Endothelial cell (in vitro differentiated cells): ENCODE measurements around the gene OR5H1. TPM values are rescaled to one million over a fixed set of nuclear protein-coding genes. Genes with fewer than 3 reads are reported as not detected.
"Not testable (repeated sequence)": the region's sequence is repeated elsewhere in the genome, so short reads cannot be mapped to it uniquely, and the experiment has no call there.

Experiments
- DNase-seq: peaks from one replicate; pipeline ENCODE4 v3.0.0; 2021; ENCODE audit warnings: low spot score
- H3K27ac Mint-ChIP-seq: one replicate; pipeline ENCODE4 v1.8.0; 2021; ENCODE audit warnings: mixed read lengths, inconsistent platforms; ENCODE audit not compliant: unreplicated experiment
- H3K27me3 Mint-ChIP-seq: one replicate; pipeline ENCODE4 v1.8.0; 2021; ENCODE audit warnings: mild to moderate bottlenecking, moderate library complexity, mixed read lengths, inconsistent platforms; ENCODE audit not compliant: unreplicated experiment
- H3K36me3 Mint-ChIP-seq: one replicate; pipeline ENCODE4 v1.8.0; 2021; ENCODE audit warnings: mild to moderate bottlenecking, low read depth, mixed read lengths, inconsistent platforms; ENCODE audit not compliant: unreplicated experiment
- H3K4me1 Mint-ChIP-seq: one replicate; pipeline ENCODE4 v1.8.0; 2021; ENCODE audit warnings: mild to moderate bottlenecking, mixed read lengths, inconsistent platforms; ENCODE audit not compliant: unreplicated experiment
- H3K4me3 Mint-ChIP-seq: one replicate; pipeline ENCODE4 v1.8.0; 2021; ENCODE audit warnings: mild to moderate bottlenecking, mixed read lengths, inconsistent platforms; ENCODE audit not compliant: unreplicated experiment
- H3K9me3 Mint-ChIP-seq: one replicate; pipeline ENCODE4 v1.8.0; 2021; ENCODE audit warnings: mixed read lengths, inconsistent platforms; ENCODE audit not compliant: unreplicated experiment
- CTCF ChIP-seq: fragments of 200-600 bp; sonication (generic); IDR thresholded peaks from one replicate; pipeline ENCODE4 v1.5.0; 2021; ENCODE audit warnings: antibody characterized with exemption; ENCODE audit not compliant: unreplicated experiment
- total RNA-seq: library from RNA; stranded (reverse); fragmentation: NEBNext Ultra II Directional; extraction: Animal tissue kit (Norgen Biotek cat#: 25700); gene quantifications from one replicate; pipeline ENCODE4 v1.2.1, GENCODE V29; 2021; ENCODE audit not compliant: unreplicated experiment

Gene OR5H1
- total RNA-seq, 1 donor from 2014 or later, result not detected

DNA sequence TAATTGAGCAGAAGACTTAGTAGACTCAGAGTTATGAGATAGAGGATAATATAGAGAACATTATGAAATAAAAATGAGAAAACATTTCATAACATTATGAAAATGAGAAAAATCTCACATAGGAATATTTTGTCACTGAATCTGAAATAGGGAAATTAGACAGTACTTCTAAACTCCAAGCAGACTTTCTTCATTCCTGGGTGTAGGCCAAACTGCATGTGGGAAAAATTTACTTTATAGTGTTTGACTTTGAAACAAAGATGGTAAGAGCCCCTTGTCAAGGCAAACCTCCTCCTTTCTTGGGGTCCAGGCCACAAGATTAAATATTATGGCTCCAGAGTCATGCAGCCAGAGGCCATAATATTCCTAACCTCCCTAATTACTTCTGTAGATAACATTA is 10.0 kb downstream of the OR5H1 start:
- Mint-ChIP-seq H3K36me3 (no peaks in the 10 kb centered on the region), H3K9me3 (no peaks in the 10 kb centered on the region), H3K4me1 (peaks cover 3% of the 10 kb centered on the region), H3K27ac (no peak overlapping the region), H3K4me3 (no peak overlapping the region), H3K27me3 (peaks cover 1% of the 10 kb centered on the region)
- no peak for TF ChIP-seq CTCF
- DNase-seq, result no peak

DNA sequence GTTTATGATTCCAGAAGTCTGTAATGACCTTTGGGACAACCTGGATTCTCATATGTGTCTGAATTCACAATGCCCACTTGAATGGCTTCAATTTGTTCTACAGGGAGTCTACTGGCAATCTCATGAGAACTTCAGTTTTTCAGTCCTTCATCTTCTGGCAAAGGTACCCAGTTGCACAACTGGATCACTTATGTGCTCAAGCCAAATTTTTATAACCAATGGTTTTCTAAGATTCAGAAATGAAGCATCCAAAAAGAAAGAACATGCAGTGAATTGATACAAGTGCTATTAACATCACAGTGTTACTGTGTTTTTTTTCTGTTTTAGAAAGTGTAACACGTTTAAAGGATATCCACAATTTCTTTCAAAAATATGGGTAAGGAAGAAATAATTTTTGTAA is 16.7 kb downstream of the OR5H1 start, which contains the start of gene OR5H14:
Gene OR5H14 (plus strand): TSS at position 301 of the 400 bp plus-strand sequence. CDS start 1,907 bp downstream, outside the sequence.
- H3K27ac Mint-ChIP-seq, result no peak within 1 kb of the TSS
- H3K4me3 Mint-ChIP-seq, result no peak within 1 kb of the TSS
- no peak for TF ChIP-seq CTCF
- H3K9me3 Mint-ChIP-seq, result no peaks in the 10 kb centered on the region
- no peak for DNase-seq
- H3K4me1 Mint-ChIP-seq, result peaks cover 3% of the 10 kb centered on the region
- H3K27me3 Mint-ChIP-seq, result no peaks in the 10 kb centered on the region
- H3K36me3 Mint-ChIP-seq, result no peaks in the 10 kb centered on the region

DNA sequence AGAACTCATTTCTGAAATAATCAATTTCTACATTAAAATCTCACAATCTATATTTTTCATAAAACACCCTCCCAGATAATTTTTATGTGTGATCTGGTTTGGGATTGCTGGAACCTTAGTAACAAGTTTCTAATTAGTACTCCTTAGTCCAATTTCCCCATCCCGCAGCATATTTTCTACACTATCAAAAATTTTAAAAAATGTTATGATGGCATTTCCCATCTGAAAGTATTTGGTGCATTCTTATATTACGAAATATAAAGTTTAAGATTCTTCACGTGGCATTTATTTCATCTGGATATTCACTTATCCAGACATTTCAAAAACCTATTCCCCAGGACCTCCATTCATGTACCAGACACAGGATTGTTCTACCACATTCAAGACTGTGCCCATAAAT is 18.2 kb downstream of the OR5H1 start:
- TF ChIP-seq CTCF, result no peak
- no peaks in the 10 kb centered on the region for H3K4me1 Mint-ChIP-seq
- H3K4me3 Mint-ChIP-seq, result no peak overlapping the region
- H3K36me3 Mint-ChIP-seq, result no peaks in the 10 kb centered on the region
- H3K9me3 Mint-ChIP-seq, result no peaks in the 10 kb centered on the region
- no peak for DNase-seq
- no peaks in the 10 kb centered on the region for H3K27me3 Mint-ChIP-seq
- H3K27ac Mint-ChIP-seq, result no peak overlapping the region

DNA sequence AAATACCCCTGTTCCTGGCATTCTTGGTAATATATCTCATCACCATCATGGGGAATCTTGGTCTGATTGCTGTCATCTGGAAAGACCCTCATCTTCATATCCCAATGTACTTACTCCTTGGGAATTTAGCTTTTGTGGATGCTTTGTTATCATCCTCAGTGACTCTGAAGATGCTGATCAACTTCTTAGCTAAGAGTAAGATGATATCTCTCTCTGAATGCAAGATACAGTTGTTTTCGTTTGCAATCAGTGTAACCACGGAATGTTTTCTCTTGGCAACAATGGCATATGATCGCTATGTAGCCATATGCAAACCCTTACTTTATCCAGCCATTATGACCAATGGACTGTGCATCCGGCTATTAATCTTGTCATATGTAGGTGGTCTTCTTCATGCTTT is 18.9 kb downstream of the OR5H1 start:
- not testable (repeated sequence) for DNase-seq, H3K27ac Mint-ChIP-seq, H3K4me3 Mint-ChIP-seq, H3K9me3 Mint-ChIP-seq, H3K27me3 Mint-ChIP-seq, H3K4me1 Mint-ChIP-seq, H3K36me3 Mint-ChIP-seq

DNA sequence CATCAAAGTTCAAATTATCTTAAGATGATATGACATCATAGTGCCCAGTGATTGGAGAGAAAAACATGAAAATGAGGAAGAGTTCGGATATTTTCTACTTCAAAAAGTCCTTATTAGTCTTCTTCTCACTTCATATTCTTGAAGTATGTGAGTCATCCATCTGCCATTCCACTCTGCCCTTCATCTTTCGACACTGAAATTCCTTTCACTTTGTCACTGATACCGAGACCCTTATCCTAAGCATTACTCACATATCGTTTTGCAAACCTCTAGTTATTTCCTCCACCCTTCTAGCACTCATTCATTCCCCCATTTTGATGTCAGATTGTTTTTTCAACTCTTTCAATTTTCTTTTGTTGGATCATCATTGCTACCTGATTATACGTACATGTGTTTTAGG is 20.7 kb downstream of the OR5H1 start:
- Mint-ChIP-seq H3K4me1 (no peaks in the 10 kb centered on the region), H3K9me3 (no peaks in the 10 kb centered on the region)
- no peak for TF ChIP-seq CTCF

DNA sequence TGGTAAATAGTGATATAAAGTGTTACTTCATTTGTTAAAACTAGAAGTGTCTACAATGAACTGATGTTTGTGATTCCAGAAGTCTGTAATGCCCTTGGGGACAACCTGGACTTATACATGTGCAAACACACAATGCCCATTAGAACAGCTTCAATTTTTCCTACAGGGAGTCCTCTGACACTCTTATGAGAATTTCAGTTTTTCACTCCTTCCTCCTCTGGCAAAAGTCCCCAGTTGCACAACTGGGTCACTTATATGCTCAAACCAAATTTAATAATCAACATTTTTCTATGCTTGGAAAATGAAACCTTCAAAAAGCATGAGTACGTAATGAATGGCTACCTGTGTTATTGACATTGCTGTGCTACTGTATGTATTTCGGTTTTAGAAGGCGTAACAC is 35.9 kb downstream of the OR5H1 start, which contains the start of gene OR5H15:
Gene OR5H15 (plus strand): TSS at position 301 of the 400 bp plus-strand sequence. CDS start 2,004 bp downstream, outside the sequence.
- Mint-ChIP-seq H3K27me3 (peaks cover 1% of the 10 kb centered on the region), H3K27ac (no peak within 1 kb of the TSS), H3K4me1 (no peaks in the 10 kb centered on the region), H3K36me3 (no peaks in the 10 kb centered on the region), H3K9me3 (no peaks in the 10 kb centered on the region), H3K4me3 (no peak within 1 kb of the TSS)
- no peak for TF ChIP-seq CTCF
- DNase-seq, result no peak

More for the DNA sequence above, 20.7 kb downstream of the OR5H1 start:
- no peaks in the 10 kb centered on the region for H3K27me3 Mint-ChIP-seq
- DNase-seq, result no peak
- no peaks in the 10 kb centered on the region for H3K36me3 Mint-ChIP-seq
- H3K27ac Mint-ChIP-seq, result no peak overlapping the region
- no peak overlapping the region for H3K4me3 Mint-ChIP-seq
